Fibroblast of skin of abdomen (primary cell): Measurements from ENCODE around the gene TRIM31.
"Not testable (repeated sequence)": the region's sequence is repeated elsewhere in the genome, so short reads cannot be mapped to it uniquely, and the experiment has no call there.

Experiments
- DNase-seq: peaks from one replicate; pipeline ENCODE4 v3.0.0-alpha.2; 2013

TRIM31 gene

DNA sequence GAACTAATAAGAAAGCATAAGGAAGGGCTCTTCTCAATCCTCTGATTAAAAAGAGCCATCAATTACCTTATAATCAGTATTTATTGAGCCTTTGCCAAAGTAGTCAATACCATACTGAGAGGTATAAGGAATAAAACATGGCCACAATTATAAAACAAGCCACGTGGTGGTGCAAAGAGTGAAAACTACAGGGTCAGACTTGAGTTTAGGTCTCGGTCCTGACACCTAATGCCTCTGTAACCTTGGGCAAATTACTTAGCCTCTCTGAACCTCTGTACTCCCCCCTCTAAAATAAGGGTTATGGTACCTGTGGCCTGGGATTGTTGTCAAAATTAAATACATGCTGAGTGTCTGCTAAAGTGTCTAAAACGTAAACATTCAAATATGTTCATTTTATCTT, 36.3 kb upstream of the TRIM31 start:
- no peak for DNase-seq

DNA sequence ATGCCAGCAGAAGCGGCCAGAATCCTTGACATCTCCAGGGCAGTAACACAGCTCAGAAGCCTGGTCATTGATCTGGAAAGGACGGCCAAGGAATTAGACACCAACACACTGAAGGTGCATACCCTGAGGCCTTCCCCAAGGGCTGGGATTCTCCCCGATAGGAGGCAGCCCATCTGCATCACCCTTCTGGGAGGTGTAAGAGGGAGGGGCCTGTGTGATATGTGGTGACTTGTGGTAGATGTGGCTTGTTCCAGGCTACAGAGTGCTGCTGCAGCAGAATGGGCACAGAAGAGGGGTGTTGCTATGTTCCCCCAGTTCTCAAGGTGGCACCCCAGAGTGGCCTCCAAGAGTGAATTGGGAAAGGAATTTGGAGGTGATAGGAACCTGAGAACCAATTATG, 34.2 kb upstream of the TRIM31 start:
- no peak for DNase-seq

DNA sequence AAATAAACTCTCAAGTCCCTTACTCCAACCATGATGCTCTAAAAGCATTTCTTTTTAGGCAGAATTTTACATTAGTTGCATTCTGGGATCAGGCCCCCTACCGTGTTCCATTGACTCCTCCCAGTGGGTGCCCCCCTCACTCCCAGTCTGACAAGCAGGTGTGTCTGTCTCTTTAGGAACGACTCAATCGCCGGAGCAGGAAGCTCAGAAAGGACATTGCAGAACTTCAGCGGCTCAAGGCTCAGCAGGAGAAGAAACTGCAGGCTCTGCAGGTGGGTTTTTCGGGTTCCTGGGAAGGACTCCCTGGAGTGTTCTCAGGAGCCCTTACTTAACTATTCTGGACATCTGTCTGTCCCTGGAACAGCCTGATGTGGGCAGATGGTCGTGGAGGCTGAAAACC, 32.9 kb upstream of the TRIM31 start:
- no peak for DNase-seq

DNA sequence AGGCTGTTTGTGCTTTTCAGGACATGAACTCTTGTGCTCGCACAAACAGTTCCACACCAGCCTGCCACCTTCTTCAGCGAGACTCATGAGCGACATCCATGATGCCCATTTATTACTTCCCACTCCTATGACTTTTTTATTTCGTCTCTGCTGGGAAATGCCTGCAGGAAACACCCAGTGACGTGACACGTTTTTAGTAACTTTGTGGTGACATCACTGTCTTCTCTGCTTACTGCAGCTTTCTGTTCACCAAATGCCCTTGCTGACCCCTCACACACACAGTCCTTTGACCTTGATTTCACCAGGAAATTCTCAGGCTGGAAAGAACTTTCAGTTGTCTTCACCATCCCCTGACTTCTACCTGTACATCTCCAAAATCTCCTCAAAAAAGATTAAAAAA, 31.9 kb upstream of the TRIM31 start:
- DNase-seq: no peak

DNA sequence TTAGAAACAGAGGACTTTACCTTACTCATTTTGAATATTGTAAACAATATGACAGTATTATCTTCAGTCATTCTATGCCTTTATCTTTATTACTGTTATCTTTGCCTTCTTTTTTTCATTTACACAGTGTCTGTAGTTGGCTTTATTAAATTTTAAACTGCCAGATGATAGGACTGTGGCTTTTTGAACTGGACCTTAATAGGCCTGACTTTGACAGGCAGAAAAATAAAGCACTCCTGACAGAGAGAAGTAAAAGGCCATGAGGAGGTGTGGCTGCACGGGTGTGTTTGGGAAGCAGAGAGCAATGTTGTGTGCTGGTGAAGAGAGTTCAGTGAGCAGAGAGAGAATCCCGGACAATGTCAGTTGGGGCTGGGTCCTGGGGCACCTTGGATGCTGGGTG, 30.9 kb upstream of the TRIM31 start:
- no peak for DNase-seq

DNA sequence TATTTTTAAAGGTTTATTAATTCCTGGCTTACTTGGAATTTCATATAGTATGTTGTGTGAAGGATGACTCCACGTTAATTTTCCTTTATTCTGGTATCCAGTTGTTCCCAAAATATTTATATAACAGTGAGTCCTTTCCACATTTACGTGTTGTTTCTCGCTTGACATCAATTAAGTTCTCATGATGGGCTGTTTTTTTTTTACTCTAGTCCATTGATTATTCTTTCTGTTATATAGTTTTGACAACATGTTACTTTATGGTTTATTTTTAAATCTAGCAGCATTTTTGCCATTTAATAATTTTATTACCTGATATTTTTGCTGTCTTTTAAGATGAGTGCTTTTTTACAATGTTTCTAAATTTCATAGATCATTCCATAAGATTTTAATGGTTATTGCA, 29.8 kb upstream of the TRIM31 start:
- no peak for DNase-seq

DNA sequence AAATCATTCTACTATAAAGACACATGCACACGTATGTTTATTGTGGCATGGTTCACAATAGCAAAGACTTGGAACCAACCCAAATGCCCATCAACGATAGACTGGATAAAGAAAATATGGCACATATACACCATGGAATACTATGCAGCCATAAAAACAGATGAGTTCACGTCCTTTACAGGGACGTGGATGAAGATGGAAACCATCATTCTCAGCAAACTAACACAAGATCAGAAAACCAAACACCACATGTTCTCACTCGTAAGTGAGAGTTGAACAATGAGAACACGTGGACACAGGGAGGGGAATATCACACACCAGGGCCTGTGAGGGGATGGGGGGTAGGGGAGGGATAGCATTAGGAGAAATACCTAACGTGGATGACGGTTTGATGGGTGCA, 27.4 kb upstream of the TRIM31 start:
- not testable (repeated sequence) for DNase-seq

DNA sequence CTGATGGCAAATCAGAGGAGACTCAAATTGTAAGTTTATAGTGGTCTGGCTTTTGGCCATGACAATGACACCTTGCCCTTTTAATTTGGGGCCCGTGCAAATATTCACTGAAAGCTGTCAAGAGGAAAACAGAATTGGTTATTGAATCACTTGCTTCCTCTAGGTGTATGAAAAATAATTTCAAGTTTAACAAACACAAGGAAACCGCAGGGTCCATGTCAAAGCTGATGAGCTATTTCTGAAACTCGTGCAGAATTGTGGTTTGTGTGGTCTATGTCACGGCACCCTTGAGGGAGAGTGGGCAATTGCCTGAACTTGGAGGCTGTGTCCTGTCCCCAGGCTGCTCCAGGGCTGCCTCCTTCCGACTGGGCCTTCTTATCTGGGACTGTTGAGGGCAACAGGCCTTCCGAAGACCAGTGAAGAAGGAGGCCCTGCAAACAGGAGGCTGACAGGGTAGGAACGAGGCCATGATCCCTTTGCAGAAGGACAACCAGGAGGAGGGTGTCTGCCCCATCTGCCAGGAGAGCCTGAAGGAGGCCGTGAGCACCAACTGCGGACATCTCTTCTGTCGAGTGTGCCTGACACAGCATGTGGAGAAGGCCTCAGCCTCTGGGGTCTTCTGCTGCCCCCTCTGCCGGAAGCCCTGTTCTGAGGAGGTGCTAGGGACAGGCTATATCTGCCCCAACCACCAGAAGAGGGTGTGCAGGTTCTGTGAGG, 23.8 kb upstream of the TRIM31 start:
- DNase-seq: no peak

DNA sequence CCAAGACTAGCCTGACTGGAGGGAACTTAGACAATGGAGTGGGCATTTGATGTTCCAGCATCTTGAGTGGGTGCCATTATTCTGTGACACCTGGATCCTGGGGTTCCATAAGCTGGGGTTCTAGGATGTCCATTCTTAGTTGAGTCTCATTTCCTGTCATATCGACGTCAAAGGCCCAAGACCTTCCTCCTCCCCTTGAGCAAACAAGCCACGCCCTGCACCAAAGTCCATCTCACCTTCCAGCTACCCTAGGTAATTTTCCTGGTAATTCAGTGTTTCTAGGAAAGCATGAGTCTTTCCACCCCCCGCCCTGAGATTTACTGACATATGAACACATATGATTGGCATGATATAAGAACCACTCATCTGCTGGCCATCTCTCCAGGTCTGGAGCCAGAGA, 22.9 kb upstream of the TRIM31 start, which contains the start of gene TRIM40:
Gene TRIM40, plus strand, starts transcription at position 384 of the 400 bp plus-strand sequence. CDS start 897 bp downstream, outside the sequence.
- DNase-seq: no peak

DNA sequence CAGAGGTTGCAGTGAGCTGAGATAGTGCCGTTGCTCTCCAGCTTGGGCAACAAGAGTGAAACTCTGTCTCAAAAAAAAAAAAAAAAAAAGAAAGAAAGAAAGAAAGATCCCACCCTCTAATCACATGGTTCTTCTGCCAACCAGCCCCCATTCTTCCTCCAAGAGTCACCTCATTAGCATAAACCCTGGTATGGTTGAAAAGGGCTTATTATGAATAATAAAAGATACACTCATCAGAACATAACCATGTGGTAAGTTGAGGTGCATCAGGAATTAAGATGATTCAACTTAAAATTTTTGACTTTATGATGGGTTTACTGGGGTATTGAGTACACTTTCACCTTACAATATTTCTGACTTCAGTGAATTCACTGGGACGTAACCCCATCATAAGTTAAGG, 22.3 kb upstream of the TRIM31 start:
- no peak for DNase-seq

DNA sequence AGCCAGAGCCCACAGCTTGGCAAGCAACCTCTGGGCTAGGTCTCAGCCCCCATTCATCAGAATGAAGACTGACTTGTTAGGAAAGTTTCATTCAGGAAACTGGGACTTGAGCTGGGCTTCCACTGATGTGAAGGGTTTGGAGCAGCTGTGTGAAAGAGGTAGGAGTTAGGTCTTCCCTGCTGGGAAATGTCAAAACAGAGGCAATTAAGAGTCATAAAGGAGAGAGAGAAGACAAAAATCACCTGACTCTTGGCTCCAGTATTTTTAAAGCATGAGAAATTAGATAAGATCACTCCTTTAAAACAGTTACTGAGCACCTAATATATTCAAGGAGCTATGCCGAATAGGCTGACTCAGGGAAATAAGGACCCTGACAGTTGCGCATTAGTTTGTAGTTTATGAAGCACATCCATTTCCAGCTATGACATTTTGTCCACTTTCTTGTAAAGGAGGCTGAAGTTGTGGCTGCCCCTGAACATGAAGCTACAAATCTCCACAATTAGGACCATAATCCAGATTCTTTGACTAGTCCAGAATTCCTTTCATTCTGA, 19.1 kb upstream of the TRIM31 start:
- no peak for DNase-seq

DNA sequence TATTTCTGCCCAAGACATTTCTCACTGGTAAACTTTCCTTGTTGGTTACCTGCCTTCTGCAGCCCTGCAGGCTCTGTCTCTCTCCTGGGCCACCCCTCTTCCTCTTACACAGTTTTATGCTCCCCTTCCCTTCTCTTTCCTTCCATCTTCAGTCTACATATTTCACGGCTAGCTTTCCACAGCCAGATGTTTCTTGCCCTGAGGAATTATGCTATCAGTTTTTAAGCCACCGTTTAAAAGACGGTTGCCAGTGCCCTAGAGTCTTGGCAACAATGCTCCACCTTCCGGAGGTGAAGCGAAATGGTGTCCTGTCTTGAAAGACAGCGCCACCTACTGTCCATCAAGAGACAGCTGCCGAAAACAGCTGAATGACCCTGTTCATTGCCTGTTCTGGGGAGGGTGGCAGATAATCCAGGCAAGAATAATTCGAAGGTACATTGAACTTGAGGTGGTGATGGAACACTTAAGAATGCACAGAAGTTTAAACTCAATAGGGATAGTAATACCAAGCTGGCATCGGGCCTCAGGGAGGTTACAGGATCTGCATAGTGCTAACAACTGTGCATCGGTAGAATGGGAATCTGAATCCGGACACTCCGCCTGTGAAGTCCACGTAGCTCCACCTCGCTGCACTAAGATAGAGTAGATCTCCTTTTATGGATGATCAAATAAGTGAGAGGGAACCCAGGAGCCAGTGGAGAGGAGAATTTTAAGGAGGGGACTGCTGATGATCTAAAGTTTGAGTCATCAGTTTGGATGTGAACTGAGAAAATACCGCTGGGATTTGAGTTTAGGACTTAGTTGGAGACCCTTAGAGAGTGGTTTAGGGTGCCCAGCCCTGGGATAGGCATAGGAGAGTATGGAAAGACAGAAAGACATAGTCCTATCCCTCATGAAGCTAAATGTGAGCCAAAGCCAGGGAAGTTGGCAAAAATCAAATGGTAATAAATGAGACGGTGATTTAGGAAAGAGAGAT, 18.3 kb upstream of the TRIM31 start:
- peak; percentile 80 for DNase-seq

DNA sequence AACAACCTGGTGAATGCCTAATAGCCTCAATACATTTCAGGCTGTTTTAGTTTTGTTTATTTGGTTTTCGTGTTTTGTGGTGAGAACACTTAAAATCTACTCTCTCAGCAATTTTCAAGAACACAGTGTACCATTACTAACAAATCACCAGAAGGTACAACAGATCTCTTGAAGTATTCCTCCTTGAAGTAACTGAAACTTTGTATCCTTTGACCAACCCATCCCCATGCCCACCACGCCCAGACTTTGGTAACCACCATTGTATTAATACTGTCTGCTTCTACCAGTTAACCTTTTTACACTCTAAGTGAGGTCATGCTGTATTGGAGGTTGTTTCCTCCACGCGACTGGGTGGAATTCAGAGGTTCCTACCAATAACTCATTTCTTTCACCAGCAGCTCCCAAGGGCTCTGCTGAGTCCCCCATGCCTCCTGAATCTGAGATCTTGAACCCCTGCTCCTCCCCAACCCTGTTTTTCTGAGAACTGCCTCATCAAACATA, 17.3 kb upstream of the TRIM31 start:
- DNase-seq: no peak

DNA sequence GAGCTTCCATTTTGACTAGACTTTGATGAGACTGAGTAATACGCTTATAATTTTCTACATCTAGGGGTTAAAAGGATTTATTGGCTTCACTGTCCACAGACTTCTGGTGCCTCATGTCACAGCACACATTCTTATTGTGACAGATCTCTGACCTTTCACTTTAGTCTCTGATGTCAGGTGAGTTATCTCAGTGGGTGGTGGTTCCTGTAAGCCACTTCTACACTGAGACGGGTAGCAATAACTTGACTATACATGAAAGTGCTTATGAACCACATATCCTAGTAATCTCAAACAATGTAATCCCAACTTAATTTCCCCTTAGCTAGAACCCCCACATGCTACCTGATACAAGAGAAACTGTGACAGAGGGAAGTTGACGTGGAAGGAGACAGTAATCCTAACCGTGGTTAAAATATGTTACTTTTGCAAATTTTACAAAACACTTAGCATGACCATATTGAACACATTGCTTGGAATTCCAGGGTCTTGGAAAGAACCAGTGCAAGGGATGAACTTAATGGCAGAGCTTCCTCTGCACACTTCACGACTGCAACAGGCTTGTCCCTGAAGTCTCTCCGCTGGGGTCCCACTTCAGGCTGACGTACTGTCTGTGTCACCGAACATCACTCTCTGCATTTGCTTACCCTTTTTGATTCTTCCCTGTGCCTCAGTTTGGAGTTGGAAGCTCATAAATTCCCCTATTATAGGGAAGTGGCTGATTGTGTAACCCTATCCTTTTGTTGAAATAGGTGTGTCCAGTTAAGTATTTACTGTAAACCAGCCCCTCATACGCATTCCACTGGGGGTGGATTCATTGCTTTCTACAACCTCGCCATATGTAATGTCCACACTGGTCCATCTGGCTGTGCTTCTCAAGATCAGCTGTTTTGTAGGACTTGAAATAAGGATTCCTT, 16.6 kb upstream of the TRIM31 start:
- DNase-seq: no peak

DNA sequence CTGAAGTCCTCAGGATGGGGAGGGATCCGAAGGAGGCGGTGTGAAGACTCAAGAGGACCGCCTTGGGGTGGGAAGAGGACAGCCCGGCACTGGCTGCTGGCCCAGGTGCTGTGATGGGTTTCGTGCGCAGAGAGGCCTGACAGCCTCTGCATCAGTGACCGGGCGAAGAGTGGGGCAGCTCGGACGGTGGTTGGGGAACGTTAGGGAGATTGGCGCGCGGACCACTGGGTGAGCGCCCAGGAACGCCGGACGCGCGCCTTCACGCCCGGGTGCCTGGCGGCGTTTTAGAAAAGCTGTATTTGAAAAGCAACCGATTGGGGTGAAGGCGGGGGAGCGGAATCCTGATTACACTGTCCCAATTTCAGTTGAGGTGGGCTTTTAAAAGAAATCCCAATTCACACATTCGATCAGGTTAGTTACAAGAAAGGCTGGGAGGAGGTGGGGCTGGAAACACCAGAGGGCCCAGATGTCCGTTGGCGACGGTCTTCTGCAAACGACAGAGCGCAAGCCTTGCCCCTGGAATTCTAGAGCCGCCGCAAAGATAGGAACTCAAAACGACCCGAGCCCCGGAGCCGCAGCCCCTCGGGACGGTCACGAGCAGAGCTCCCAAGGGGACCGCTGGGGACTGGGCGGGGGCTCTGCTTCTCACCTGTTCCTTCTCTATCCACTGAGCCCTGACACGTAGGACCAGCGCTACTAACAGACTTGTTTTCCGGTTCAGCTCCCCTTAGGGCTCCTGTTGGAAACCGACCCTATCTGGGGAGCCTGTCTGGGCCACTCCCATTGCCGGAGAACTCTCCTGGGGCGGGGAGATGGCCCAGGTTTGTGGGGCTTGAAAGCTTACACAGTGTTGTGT, 14.6 kb upstream of the TRIM31 start:
- DNase-seq: no peak

DNA sequence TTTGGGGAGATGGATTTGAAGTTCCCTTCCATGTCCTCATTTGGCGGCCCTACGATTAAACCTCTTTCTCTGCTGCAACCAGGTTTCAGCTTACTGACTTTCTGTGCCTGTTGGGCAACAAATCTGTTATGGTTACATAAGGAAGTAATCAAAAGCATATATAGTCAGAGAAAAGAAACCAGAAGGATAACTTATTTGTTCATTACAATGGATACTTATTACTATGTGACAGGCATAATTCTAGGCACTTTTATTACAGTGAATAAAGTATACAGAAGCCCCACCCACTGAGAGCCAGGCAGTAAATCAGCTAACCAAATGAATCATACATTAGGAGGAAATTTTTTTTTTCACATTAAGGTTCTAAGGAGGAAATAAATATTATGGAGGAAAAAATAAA, 9.6 kb upstream of the TRIM31 start:
- DNase-seq: no peak

DNA sequence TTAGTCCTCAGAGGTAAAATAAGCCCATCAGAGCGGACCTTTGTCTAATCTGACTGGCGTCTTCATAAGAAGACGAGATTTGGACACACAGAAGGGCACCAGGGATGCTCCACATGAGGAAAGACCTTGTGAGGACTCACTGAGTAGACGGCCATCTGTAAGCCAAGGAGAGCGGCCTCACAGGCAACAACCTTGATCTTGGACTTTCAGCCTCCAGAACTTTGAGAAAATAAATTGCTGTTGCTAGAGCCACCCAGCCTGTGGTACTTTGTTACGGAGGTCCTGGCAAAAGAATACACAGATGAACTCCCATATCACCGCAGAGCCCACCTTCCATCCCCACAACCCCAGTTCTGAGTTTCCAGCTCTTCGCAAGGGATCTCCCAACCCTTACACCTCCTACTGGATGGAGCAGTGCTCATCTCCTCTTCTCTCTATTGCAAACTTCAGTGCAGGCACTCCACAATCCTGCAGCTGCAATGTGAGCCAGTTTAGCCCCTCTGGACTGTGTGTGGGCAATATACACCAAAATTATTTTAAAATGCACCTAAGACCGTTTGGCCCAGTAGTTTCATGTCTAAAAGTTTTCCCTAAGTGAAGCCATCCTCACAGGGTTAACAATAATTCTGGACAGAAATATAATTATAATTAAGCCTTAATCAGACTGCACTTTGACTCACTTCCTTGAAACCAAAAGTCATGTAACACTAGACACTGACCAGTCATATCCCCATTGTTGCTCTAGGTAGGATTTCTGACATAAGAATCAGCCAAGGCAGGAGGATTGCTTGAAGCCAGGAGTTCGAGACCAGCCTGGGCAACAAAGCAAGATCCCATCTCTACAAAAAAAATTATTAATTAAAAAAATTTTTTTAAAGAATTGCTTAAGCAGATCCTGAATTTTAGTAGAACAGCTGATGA, 8.8 kb upstream of the TRIM31 start:
- no peak for DNase-seq

DNA sequence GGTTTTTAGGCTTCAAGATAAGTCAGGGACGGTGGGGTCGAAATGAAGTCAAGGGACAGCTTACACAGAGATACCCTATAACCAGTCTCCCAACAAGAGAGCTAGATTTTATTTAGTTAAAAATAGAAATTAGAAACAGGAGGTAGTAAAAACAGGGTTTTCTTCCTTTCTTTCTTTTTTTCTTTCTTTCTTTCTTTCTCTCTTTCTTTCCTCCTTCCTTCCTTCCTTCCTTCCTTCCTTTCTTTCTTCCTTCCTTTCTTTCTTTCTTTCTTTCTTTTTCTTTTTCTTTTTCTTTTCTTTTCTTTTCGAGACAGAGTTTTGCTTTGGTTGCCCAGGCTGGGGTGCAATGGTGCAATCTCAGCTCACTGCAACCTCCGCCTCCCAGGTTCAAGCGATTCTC, 5.8 kb upstream of the TRIM31 start:
- not testable (repeated sequence) for DNase-seq

DNA sequence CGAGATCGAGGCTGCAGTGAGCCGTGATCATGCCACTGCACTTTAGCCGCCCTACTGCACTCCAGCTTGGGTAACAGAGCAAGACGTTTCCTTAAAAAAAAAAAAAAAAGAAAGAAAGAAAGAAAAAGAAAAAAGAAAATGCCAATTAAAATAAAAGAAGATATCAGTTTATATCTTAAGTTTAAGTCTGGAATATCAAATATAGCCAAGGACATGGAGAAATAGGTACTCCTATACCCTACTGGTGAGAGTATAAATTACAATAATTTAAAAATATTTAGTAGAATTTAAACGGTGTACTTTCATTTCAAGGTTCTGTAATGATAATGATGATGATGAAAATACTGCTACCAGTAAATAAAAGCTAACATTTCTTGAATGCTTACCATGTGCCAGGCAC, 3.8 kb upstream of the TRIM31 start:
- no peak for DNase-seq

DNA sequence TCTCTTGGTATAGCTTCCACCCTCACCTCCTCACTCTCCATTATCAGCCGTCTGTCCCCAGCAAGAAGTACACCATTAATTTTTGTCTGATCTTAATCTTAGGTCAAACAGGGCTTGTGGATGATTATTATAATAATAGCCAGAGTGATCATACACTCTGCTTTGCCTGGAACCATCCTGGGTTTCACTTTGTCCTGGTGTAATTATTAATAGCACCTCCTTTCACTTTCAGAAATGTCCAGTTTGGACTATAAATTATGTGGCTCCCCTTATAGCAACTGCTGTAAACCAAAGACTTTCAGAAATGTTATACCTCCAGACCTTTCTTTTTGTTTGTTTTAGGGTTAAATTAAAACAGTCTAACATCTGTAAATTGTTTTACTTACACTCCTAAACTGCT, 951 bp upstream of the TRIM31 start:
- DNase-seq: no peak
